Measurements from ENCODE around the gene RTRAF. TPM values are rescaled to one million over a fixed set of nuclear protein-coding genes. Genes with fewer than 3 reads are reported as not detected.

Gene RTRAF
- total RNA-seq, 1 experiment from 2014 or later = 350 TPM

GRCh38 chr14:51959928-51960327, 29.4 kb upstream of the RTRAF start:
- no peak overlapping the region for H3K4ac ChIP-seq (ENCODE audit: low read depth, low read length)
- Mint-ChIP-seq H3K27ac (no peak overlapping the region), H3K4me3 (no peak overlapping the region), H3K4me1 (peaks cover 0 to 8% of the 10 kb centered on the region in 2 experiments; a peak in 1 of 4 replicates), H3K36me3 (ENCODE audit: insufficient read depth in 1 of 3, low read depth in 3 of 3) (peaks cover 16 to 33% (median 19%) of the 10 kb centered on the region in 3 experiments), H3K27me3 (ENCODE audit: low read depth) (no peaks in the 10 kb centered on the region; the same call in 1 of the 2 replicates), H3K9me3 (peaks cover 19 to 25% of the 10 kb centered on the region in 2 experiments)
- no peaks in the 10 kb centered on the region for H4K20me1 ChIP-seq (ENCODE audit: control insufficient read depth, insufficient read depth, insufficient read length)
- no peaks in the 10 kb centered on the region for H3K4me1 ChIP-seq (ENCODE audit: insufficient read depth, low read length)
- no CpG with 5 or more reads among the region's 1 CpG for WGBS (ENCODE audit: extremely low coverage, insufficient read length, low lambda C conversion rate)
- no peaks in the 10 kb centered on the region for H3K79me1 ChIP-seq (ENCODE audit: insufficient read depth, low read depth, low read length, poor library complexity, severe bottlenecking)
- no peak for DNase-seq
- no peaks in the 10 kb centered on the region for H3K79me2 ChIP-seq (ENCODE audit: insufficient read depth, low read length)
- H2BK15ac ChIP-seq (ENCODE audit: low read depth, low read length) = no peak overlapping the region
- no peak overlapping the region for H3K27ac ChIP-seq (ENCODE audit: insufficient read length, low read depth, low read length)
- H2BK20ac ChIP-seq (ENCODE audit: low read depth, low read length, poor library complexity, severe bottlenecking) = no peak overlapping the region
- no peak overlapping the region for H3T11ph ChIP-seq (ENCODE audit: low read length)
- H3K56ac ChIP-seq (ENCODE audit: insufficient read length, low read depth, low read length) = no peak overlapping the region
- TF ChIP-seq CTCF (conservative IDR thresholded peaks at IDR 0.05) = no peak
- no peak overlapping the region for H3K9ac ChIP-seq (ENCODE audit: extremely low read depth, insufficient read length, low read length)
- H3K23ac ChIP-seq (ENCODE audit: insufficient read length, low read depth, low read length) = no peak overlapping the region
- H2AFZ ChIP-seq (ENCODE audit: low read length) = no peak overlapping the region
- no peak overlapping the region for H2BK12ac ChIP-seq (ENCODE audit: insufficient read length, low read depth, low read length)
- H3K4me2 ChIP-seq (ENCODE audit: insufficient read depth, insufficient read length, low read length) = no peak overlapping the region
- H2BK120ac ChIP-seq (ENCODE audit: low read depth, low read length, poor library complexity, severe bottlenecking) = no peak overlapping the region
- no peak overlapping the region for H2AK5ac ChIP-seq (ENCODE audit: insufficient read length, low read length)
- peaks cover 4% of the 10 kb centered on the region for H3K9me3 ChIP-seq (ENCODE audit: control insufficient read depth, low read depth, low read length)
- no peak overlapping the region for H3K14ac ChIP-seq (ENCODE audit: insufficient read depth, low read length)
- no peak overlapping the region for H3K18ac ChIP-seq (ENCODE audit: insufficient read length, low read depth, low read length)
- H3K27me3 ChIP-seq (ENCODE audit: insufficient read depth, low read length) = no peaks in the 10 kb centered on the region
- no peak overlapping the region for H4K91ac ChIP-seq (ENCODE audit: insufficient read length, low read depth, low read length)
- H2BK5ac ChIP-seq (ENCODE audit: insufficient read length, low read length) = no peak overlapping the region
- H4K8ac ChIP-seq (replicated peaks; ENCODE audit: insufficient read length, low read depth, low read length) = no peak overlapping the region
- H4K5ac ChIP-seq (ENCODE audit: insufficient read length, low read depth, low read length) = no peak overlapping the region
- H3K23me2 ChIP-seq (ENCODE audit: insufficient read length, low read depth, low read length, poor library complexity, severe bottlenecking) = no peaks in the 10 kb centered on the region
